IMR-90 (cell line): ENCODE measurements around the gene EID2B. TPM values are rescaled to one million over a fixed set of nuclear protein-coding genes. Genes with fewer than 3 reads are reported as not detected.

ENCODE experiments used
- ATAC-seq: fragments of 200-7000 bp; cut with Tn5 transposase; 2 replicates; pipeline ENCODE4 v1.9.1; 2020; ENCODE audit warnings: low read depth, mild to moderate bottlenecking, moderate library complexity
- BruUV-seq: library from RNA; stranded (reverse); fragments of 400-500 nt; replicated peaks from 2 replicates; lab custom pipeline; 2021; lab: Mats Ljungman, UMichigan
- CTCF ChIA-PET: fragments of 300-600 bp; formaldehyde crosslinking; extraction: SDS; loops from one replicate; lab custom pipeline; 2021; ENCODE audit warnings: antibody characterized with exemption; lab: Yijun Ruan, JAX
- POLR2A ChIA-PET: fragments of 300-600 bp; sonication (Branson Sonifier 250); formaldehyde crosslinking; loops from one replicate; lab custom pipeline; 2022; ENCODE audit warnings: antibody characterized with exemption; ENCODE audit not compliant: unreplicated experiment; lab: Charles Lee
- DNase-seq: peaks from one replicate; pipeline ENCODE4 v3.0.0; 2013
- H2AFZ ChIP-seq: replicated peaks from 2 replicates; pipeline ENCODE3; 2013; ENCODE audit warnings: low read length, mild to moderate bottlenecking; ENCODE audit not compliant: poor library complexity
- H2AK5ac ChIP-seq: 2 replicates; pipeline ENCODE4 v1.6.1; 2013; ENCODE audit warnings: low read depth, low read length, inconsistent platforms
- H2AK9ac ChIP-seq: replicated peaks from 2 replicates; pipeline ENCODE3; 2013; ENCODE audit warnings: mild to moderate bottlenecking, low read depth, low read length, moderate library complexity; ENCODE audit not compliant: poor library complexity
- H2BK120ac ChIP-seq: 2 replicates; pipeline ENCODE4 v1.6.1; 2013; ENCODE audit warnings: low read depth, low read length, inconsistent platforms
- H2BK15ac ChIP-seq: 3 replicates; pipeline ENCODE4 v1.6.1; 2013; ENCODE audit warnings: low read depth, low read length, inconsistent platforms
- H2BK20ac ChIP-seq: 2 replicates; pipeline ENCODE4 v1.6.1; 2013; ENCODE audit warnings: low read depth, mild to moderate bottlenecking, inconsistent platforms, low read length, moderate library complexity
- H2BK5ac ChIP-seq: 2 replicates; pipeline ENCODE4 v1.6.1; 2013; ENCODE audit warnings: mild to moderate bottlenecking, low read depth, low read length, inconsistent platforms; ENCODE audit not compliant: poor library complexity, severe bottlenecking
- H3K14ac ChIP-seq: replicated peaks from 2 replicates; pipeline ENCODE4 v1.6.1; 2013; ENCODE audit warnings: low read depth, low read length, inconsistent platforms
- H3K18ac ChIP-seq: 2 replicates; pipeline ENCODE4 v1.6.1; 2013; ENCODE audit warnings: low read depth, low read length, control low read depth
- H3K23ac ChIP-seq: 2 replicates; pipeline ENCODE4 v1.6.1; 2013; ENCODE audit warnings: low read depth, low read length, inconsistent platforms
- H3K27ac ChIP-seq: 2 replicates; pipeline ENCODE4 v1.5.1; 2013; ENCODE audit warnings: mild to moderate bottlenecking, control low read depth, low read length; ENCODE audit not compliant: insufficient read depth
- H3K27me3 ChIP-seq: 2 replicates; pipeline ENCODE4 v1.6.1; 2013; ENCODE audit warnings: low read length; ENCODE audit not compliant: control insufficient read depth, insufficient read depth
- H3K36me3 ChIP-seq: 2 replicates; pipeline ENCODE4 v1.6.1; 2013; ENCODE audit warnings: low read length, mixed read lengths; ENCODE audit not compliant: control insufficient read depth, insufficient read depth
- H3K4ac ChIP-seq: 2 replicates; pipeline ENCODE4 v1.6.1; 2013; ENCODE audit warnings: low read depth, low read length, inconsistent platforms
- H3K4me1 ChIP-seq: 2 replicates; pipeline ENCODE4 v1.6.1; 2013; ENCODE audit warnings: low read length, mixed read lengths; ENCODE audit not compliant: control insufficient read depth, insufficient read depth
- H3K4me2 ChIP-seq: 2 replicates; pipeline ENCODE4 v1.6.1; 2013; ENCODE audit warnings: low read depth, mild to moderate bottlenecking, control low read depth, low read length, moderate library complexity
- H3K4me3 ChIP-seq: 2 replicates; pipeline ENCODE4 v1.5.1; 2013; ENCODE audit warnings: low read depth, mild to moderate bottlenecking, control low read depth, low read length, moderate library complexity; ENCODE audit not compliant: insufficient read depth
- H3K56ac ChIP-seq: 2 replicates; pipeline ENCODE4 v1.6.1; 2013; ENCODE audit warnings: low read length, inconsistent platforms; ENCODE audit not compliant: insufficient read depth; ENCODE audit errors: extremely low read depth
- H3K79me1 ChIP-seq, 2 experiments: 2 replicates each; pipeline ENCODE4 v1.6.1; 2013; ENCODE audit warnings: low read length in 2 of 2, inconsistent platforms in 1 of 2, low read depth in 1 of 2
- H3K9ac ChIP-seq: 2 replicates; pipeline ENCODE4 v1.6.1; 2013; ENCODE audit warnings: low read depth, low read length, control low read depth
- H3K9me1 ChIP-seq: 2 replicates; pipeline ENCODE4 v1.6.1; 2013; ENCODE audit warnings: low read length, inconsistent platforms; ENCODE audit not compliant: insufficient read depth
- H3K9me3 ChIP-seq: 2 replicates; pipeline ENCODE4 v1.6.1; 2013; ENCODE audit warnings: low read length; ENCODE audit not compliant: control insufficient read depth, insufficient read depth
- H4K20me1 ChIP-seq: 2 replicates; pipeline ENCODE4 v1.6.1; 2013; ENCODE audit warnings: low read length, inconsistent platforms; ENCODE audit not compliant: insufficient read depth
- H4K5ac ChIP-seq: 2 replicates; pipeline ENCODE4 v1.6.1; 2013; ENCODE audit warnings: mild to moderate bottlenecking, low read depth, low read length, control low read depth
- H4K8ac ChIP-seq, 2 experiments: 2 replicates each; pipeline ENCODE4 v1.6.1; 2013; ENCODE audit warnings: low read depth in 2 of 2, low read length in 2 of 2, control low read depth in 1 of 2, inconsistent platforms in 1 of 2
- H4K91ac ChIP-seq: 2 replicates; pipeline ENCODE4 v1.6.1; 2013; ENCODE audit warnings: low read depth, low read length, inconsistent platforms; ENCODE audit not compliant: insufficient read depth
- BHLHE40 ChIP-seq: fragments of 150-350 bp; IDR thresholded peaks from 2 replicates; pipeline ENCODE4 v1.6.1; 2016; ENCODE audit warnings: mild to moderate bottlenecking, low read depth, low read length
- CEBPB ChIP-seq: IDR thresholded peaks from 2 replicates; pipeline ENCODE4 v1.6.1; 2012; ENCODE audit warnings: low read depth, low read length, improper control_type of control experiment
- CHD1 ChIP-seq: IDR thresholded peaks from 2 replicates; pipeline ENCODE4 v1.6.1; 2012; ENCODE audit warnings: low read depth, low read length, improper control_type of control experiment
- CTCF ChIP-seq: conservative IDR thresholded peaks from 2 replicates; pipeline ENCODE4 v1.5.1; 2012; ENCODE audit warnings: mild to moderate bottlenecking, low read depth, low read length, improper control_type of control experiment
- ELK1 ChIP-seq: fragments of 150-350 bp; IDR thresholded peaks from 2 replicates; pipeline ENCODE4 v1.6.1; 2016; ENCODE audit warnings: low read depth, mild to moderate bottlenecking, low read length, moderate library complexity, borderline replicate concordance
- FOS ChIP-seq: fragments of 150-350 bp; IDR thresholded peaks from 2 replicates; pipeline ENCODE4 v1.6.1; 2016; ENCODE audit warnings: low read depth, low read length
- MAFK ChIP-seq: IDR thresholded peaks from 2 replicates; pipeline ENCODE4 v1.6.1; 2012; ENCODE audit warnings: low read depth, low read length, improper control_type of control experiment
- MAZ ChIP-seq: IDR thresholded peaks from 2 replicates; pipeline ENCODE4 v1.6.1; 2012; ENCODE audit warnings: low read depth, mild to moderate bottlenecking, low read length, improper control_type of control experiment, moderate library complexity, borderline replicate concordance
- MXI1 ChIP-seq: IDR thresholded peaks from 2 replicates; pipeline ENCODE4 v1.6.1; 2012; ENCODE audit warnings: low read depth, mild to moderate bottlenecking, low read length, moderate library complexity, borderline replicate concordance
- NFE2L2 ChIP-seq: fragments of 150-350 bp; IDR thresholded peaks from 2 replicates; pipeline ENCODE4 v1.6.1; 2016; ENCODE audit warnings: low read depth, mild to moderate bottlenecking, low read length
- POLR2A ChIP-seq: IDR thresholded peaks from 2 replicates; pipeline ENCODE4 v1.6.1; 2012; ENCODE audit warnings: mild to moderate bottlenecking, low read depth, low read length
- RAD21 ChIP-seq: IDR thresholded peaks from 2 replicates; pipeline ENCODE4 v1.6.1; 2012; ENCODE audit warnings: low read length, improper control_type of control experiment
- RCOR1 ChIP-seq: IDR thresholded peaks from 2 replicates; pipeline ENCODE4 v1.6.1; 2012; ENCODE audit warnings: mild to moderate bottlenecking, low read length, improper control_type of control experiment; ENCODE audit not compliant: insufficient replicate concordance
- RFX5 ChIP-seq: IDR thresholded peaks from 2 replicates; pipeline ENCODE4 v1.8.0; 2012; ENCODE audit warnings: low read depth, mild to moderate bottlenecking, low read length, moderate library complexity
- SMC3 ChIP-seq: fragments of 150-350 bp; IDR thresholded peaks from 2 replicates; pipeline ENCODE4 v1.6.1; 2016; ENCODE audit warnings: low read depth, mild to moderate bottlenecking, antibody characterized with exemption, low read length, moderate library complexity
- USF2 ChIP-seq: fragments of 150-350 bp; IDR thresholded peaks from 2 replicates; pipeline ENCODE4 v1.6.1; 2017; ENCODE audit warnings: mild to moderate bottlenecking, antibody characterized with exemption, low read length, low read depth
- WGBS, 2 experiments: methylation state at CpG; one replicate each; pipeline versions ENCODE4 v1.1.5 to v1.1.7; 2013; ENCODE audit warnings: missing lambda C conversion rate in 2 of 2; ENCODE audit not compliant: insufficient read length in 1 of 2; ENCODE audit errors: extremely low coverage in 2 of 2; 5-methylcytosine and 5-hydroxymethylcytosine counted together
- dilution Hi-C: fragments of 300-500 bp; cut with HindIII; formaldehyde crosslinking; loops from one replicate; pipeline ENCODE4 v1.14.3; 2018; ENCODE audit warnings: low sequenced_read_pairs; ENCODE audit not compliant: unreplicated experiment
- in situ Hi-C: fragments of 300-500 bp; cut with MboI; formaldehyde crosslinking; loops from 3 replicates; pipeline ENCODE4 v1.14.3; 2019; ENCODE audit warnings: low sequenced_read_pairs, inconsistent platforms, mixed read lengths
- intact Hi-C: fragments of 100-400 bp; cut with micrococcal nuclease; formaldehyde crosslinking; loops from 2 replicates; pipeline ENCODE4 v1.10.0; 2022
- polyA plus RNA-seq, 3 experiments: library from polyadenylated mRNA; depleted of rRNA; stranded (reverse); fragments of >200 nt; gene quantifications; 2 replicates each; pipeline ENCODE4 v1.2.3, GENCODE V29; 2012; ENCODE audit warnings: low replicate concordance in 1 of 3
- total RNA-seq: library from RNA; depleted of rRNA; stranded (reverse); fragments of >200 nt; gene quantifications from 2 replicates; pipeline ENCODE4 v1.2.3, GENCODE V29; 2012

Gene EID2B
- total and polyA plus RNA-seq, 2 of the 4 experiments (the other 2 are of a cell fraction) = 2.5 to 2.7 TPM

GRCh38 chr19:39500543-39500942 is 32.1 kb downstream of the EID2B start:
- CTCF ChIA-PET = interaction anchor here (0.6 kb wide), 1 partner anchor 32 kb away, joined by 3 read pairs; the partner anchor contains the start of gene EID2B
- no peak overlapping the region for H2AK5ac ChIP-seq
- no CpG with 5 or more reads among the region's 4 CpGs for WGBS, 2 experiments
- dilution Hi-C loops = no loop called here
- no peak overlapping the region for H3K56ac ChIP-seq
- H4K5ac ChIP-seq = no peak overlapping the region
- no peaks in the 10 kb centered on the region for H3K9me3 ChIP-seq
- no peak overlapping the region for H3K23ac ChIP-seq
- H3K36me3 ChIP-seq = no peaks in the 10 kb centered on the region
- DNase-seq (no peak), ATAC-seq (no peak)
- intact Hi-C loops = no loop called here
- no peak overlapping the region for H3K27ac ChIP-seq
- no peak overlapping the region for H3K4me2 ChIP-seq
- in situ Hi-C loops = no loop called here
- H3K14ac ChIP-seq = no peak overlapping the region
- no peak overlapping the region for H3K18ac ChIP-seq
- BruUV-seq = no TSS peak
- H4K91ac ChIP-seq = no peak overlapping the region
- no peak overlapping the region for H3K4ac ChIP-seq
- POLR2A ChIA-PET = no interaction called here
- H3K27me3 ChIP-seq = peaks cover 45% of the 10 kb centered on the region
- H2BK5ac ChIP-seq = no peak overlapping the region
- H3K4me3 ChIP-seq = no peak overlapping the region
- no peak overlapping the region for H2AFZ ChIP-seq
- no peak overlapping the region for H2AK9ac ChIP-seq
- no peak for TF ChIP-seq NFE2L2
- no peak for TF ChIP-seq POLR2A
- no peak for TF ChIP-seq RCOR1
- TF ChIP-seq MXI1 = no peak
- no peak for TF ChIP-seq CHD1
- no peak for TF ChIP-seq RFX5
- TF ChIP-seq SMC3 = no peak
- TF ChIP-seq BHLHE40 = no peak
- no peak for TF ChIP-seq CTCF
- no peak for TF ChIP-seq MAFK
- TF ChIP-seq RAD21 = no peak
- no peak for TF ChIP-seq USF2
- no peak for TF ChIP-seq ELK1
- TF ChIP-seq CEBPB = no peak
- TF ChIP-seq FOS = no peak
- TF ChIP-seq MAZ = no peak
- H3K4me1 ChIP-seq = peaks cover 3% of the 10 kb centered on the region; the same call in 1 of the 2 replicates
- H4K20me1 ChIP-seq = no peaks in the 10 kb centered on the region
- H2BK120ac ChIP-seq = no peak overlapping the region
- no peaks in the 10 kb centered on the region for H3K79me1 ChIP-seq
- H2BK20ac ChIP-seq = no peak overlapping the region
- no peak overlapping the region for H2BK15ac ChIP-seq
- no peak overlapping the region for H3K9ac ChIP-seq
- no peak overlapping the region for H4K8ac ChIP-seq
- H3K9me1 ChIP-seq = no peaks in the 10 kb centered on the region; the same call in 1 of the 2 replicates
